HEK293T (cell line): Measurements from ENCODE around the gene RSU1.

ENCODE experiments used
- FOXK2 ChIP-seq: fragments of 450-650 bp; IDR thresholded peaks from 2 replicates; pipeline ENCODE4 v1.6.1; 2016; ENCODE audit warnings: mild to moderate bottlenecking
- HDGF ChIP-seq: fragments of 450-650 bp; IDR thresholded peaks from 2 replicates; pipeline ENCODE4 v1.6.1; 2017; ENCODE audit warnings: antibody characterized with exemption, borderline replicate concordance
- LEF1 ChIP-seq: fragments of 450-650 bp; IDR thresholded peaks from 2 replicates; pipeline ENCODE4 v1.6.1; 2017; ENCODE audit warnings: mild to moderate bottlenecking, borderline replicate concordance
- SP1 ChIP-seq: fragments of 450-650 bp; IDR thresholded peaks from 2 replicates; pipeline ENCODE4 v1.6.1; 2017
- TARDBP ChIP-seq: fragments of 450-650 bp; IDR thresholded peaks from 2 replicates; pipeline ENCODE4 v1.6.1; 2016
- ZNF384 ChIP-seq: fragments of 450-650 bp; IDR thresholded peaks from 2 replicates; pipeline ENCODE4 v1.6.1; 2016

DNA sequence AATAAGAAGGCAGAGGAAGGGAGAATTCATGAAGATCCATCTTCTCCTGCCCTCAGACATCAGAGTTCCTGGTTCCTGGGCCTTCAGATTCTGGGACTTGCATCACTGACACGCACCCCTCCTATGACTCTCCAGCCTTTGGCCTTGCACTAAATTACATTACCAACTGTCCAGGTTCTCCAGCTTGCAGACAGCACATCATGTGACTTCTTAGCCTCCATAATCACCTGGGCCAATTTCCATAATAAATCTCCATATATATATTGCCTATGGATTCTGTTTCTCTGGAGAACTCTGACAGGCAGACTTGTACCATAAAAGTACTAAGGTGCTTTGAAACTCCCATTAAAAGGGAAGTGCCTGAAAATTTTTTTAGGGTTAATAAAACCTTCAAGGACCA, 23.2 kb downstream of the RSU1 start:
- TF ChIP-seq LEF1, result no peak
- no peak for TF ChIP-seq ZNF384
- TF ChIP-seq SP1, result no peak
- no peak for TF ChIP-seq TARDBP
- no peak for TF ChIP-seq FOXK2
- TF ChIP-seq HDGF, result no peak
